GM19035 (cell line): Measurements from ENCODE around the gene ITGBL1.

Source experiments
- ATAC-seq: cut with Tn5 transposase; IDR thresholded peaks from one replicate; pipeline ENCODE4 v1.9.1; 2021; ENCODE audit not compliant: unreplicated experiment

The ITGBL1 gene

DNA sequence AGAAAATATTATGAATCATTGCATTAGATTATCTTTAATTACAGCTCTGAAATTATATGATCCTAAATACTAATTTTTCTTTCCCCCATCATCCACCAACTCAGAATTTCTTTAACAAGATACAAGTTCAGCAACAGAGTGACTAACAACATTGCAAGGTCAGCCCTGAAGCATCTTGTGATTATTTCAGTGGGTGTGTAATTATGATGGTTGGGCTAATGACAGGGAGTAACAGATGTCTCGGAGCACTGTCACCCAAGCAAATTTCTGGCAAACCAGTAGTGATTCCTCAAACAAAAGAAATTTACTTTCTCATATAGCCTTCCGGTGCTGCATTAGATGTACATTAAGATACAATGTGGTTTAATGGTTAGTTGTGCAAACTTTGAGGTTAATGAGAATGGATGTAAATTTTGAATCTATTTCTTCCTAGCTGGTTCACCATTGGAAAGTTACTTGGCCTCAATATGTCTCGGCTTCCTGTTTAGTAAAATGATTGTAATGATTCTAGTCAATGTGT is 238.9 kb downstream of the ITGBL1 start:
- ATAC-seq, result no peak

DNA sequence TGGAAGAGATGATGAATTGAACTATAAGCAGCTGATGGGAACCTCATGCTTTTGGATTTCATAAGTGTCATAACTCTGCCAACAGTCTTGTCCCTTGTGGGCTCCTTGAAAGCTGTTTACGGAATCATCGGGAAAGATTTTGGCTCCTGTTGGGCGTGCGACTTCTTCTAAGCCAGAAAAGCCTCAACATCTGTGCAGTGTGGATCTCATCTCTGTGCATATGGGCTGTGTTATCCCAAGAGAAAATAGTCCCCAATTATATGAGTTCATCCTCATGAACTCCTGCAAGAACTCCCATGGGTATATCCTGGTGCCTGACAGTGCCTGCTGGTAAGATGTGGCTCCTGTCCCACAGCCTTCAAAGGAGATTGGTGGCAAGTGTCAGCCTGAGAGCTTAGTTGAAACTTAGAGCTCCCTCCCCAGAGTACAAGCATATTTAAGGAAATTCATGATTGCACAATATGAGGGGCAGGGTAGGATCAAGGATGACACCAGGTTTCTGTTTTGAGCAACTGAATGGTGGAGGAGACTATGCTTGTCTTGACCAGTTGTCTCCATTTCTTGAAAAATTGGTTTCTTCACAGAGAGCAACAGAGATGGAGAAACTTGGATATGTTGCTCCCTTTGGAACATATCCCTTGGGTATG is 243.5 kb downstream of the ITGBL1 start:
- no peak for ATAC-seq

GRCh38 chr13:101697745-101698144 is 245.3 kb downstream of the ITGBL1 start:
- no peak for ATAC-seq

DNA sequence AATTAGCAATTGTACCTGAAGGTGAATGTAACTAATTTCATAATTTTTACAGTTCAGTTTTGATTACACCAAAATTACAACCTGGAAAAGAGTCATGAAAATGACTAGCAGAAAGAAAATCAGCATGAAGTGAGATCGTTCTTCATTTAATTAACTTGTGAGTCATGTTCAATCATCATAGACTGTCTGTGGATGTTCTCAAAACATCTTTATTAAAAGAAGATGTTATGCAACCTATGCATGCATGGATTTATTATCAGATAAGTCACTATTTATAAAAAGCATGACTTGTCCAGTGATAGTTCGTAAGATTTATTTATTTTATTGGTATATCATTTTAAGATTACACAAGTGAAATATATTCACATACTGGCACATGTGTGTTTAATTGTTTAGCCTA is 245.9 kb downstream of the ITGBL1 start:
- ATAC-seq, result no peak

- ATAC-seq, result no peak
Measured at GRCh38 chr13:101700598-101700997, 248.1 kb downstream of the ITGBL1 start.

- ATAC-seq, result no peak
Measured at GRCh38 chr13:101703081-101703480, 250.6 kb downstream of the ITGBL1 start.

GRCh38 chr13:101703838-101704237 is 251.4 kb downstream of the ITGBL1 start:
- no peak for ATAC-seq

DNA sequence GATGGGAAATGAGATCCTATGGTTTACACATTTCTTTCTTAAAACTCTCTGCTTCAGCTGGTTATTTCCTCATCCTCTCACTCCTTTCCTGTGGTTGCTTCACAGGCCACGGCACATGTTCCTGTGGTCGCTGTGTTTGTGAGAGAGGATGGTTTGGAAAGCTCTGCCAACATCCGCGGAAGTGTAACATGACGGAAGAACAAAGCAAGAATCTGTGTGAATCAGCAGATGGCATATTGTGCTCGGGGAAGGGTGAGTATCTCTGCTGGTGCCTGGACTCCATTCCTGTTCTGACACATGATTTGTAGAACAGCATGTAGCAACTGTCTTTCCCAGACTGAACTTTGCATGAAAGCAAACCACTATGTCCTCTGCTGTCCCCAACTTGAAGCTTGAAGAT is 254.2 kb downstream of the ITGBL1 start:
- ATAC-seq, result no peak

DNA sequence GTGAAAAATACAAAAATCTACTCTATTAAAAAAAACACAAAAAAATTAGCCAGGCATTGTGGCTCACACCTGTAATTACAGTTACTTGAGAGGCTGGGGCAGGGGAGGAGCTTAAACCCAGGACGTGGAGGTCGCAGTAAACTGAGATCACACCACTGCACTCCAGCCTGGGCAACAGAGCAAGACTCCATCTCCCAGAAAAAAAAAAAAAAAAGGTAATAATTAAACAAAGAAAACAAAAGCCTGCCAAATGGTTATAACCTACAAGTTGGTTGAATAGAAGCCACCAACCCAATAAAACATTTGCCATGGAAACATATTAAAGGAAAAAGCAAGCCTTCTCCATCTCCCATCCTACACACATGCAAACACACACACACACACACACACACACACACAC is 255.2 kb downstream of the ITGBL1 start:
- ATAC-seq, result no peak

- no peak for ATAC-seq
Measured at GRCh38 chr13:101708115-101708514, 255.6 kb downstream of the ITGBL1 start.

DNA sequence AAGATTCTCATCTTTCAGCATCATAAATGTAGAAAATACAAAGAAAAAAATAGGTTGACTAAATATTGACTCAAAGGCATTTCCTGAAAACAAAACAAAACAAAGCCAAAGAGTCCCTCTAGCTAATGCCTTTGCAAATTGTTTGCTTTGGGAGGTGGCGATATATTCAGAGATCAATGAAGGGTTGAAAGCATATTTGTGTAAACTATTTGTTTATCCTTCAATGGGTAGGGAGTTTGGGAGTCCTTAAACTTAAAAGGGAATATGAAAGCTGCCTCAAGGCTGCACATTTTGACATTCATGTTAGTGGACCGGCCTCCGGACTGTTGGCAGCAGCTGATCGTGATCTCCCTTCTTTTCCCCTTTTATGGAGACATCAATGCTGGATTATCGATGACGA is 257.5 kb downstream of the ITGBL1 start:
- no peak for ATAC-seq

- ATAC-seq, result no peak
Measured at GRCh38 chr13:101711307-101712025, 259.0 kb downstream of the ITGBL1 start.

DNA sequence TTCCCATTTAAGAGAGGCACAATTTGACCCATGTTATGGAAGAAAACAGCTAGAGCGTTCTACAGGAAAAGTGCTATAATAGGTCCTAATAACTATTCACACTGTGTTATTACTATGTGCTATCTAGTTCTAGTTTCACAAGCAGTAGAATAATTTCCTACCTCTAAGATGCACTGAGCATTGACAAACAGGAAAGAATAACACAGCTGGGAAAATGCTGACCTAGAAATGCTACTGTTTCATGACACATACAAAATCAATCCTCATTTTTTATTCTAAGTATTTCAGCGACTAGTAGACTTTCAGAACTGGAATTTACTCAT is 259.5 kb downstream of the ITGBL1 start:
- no peak for ATAC-seq

- no peak for ATAC-seq
Measured at GRCh38 chr13:101714195-101714594, 261.7 kb downstream of the ITGBL1 start.

DNA sequence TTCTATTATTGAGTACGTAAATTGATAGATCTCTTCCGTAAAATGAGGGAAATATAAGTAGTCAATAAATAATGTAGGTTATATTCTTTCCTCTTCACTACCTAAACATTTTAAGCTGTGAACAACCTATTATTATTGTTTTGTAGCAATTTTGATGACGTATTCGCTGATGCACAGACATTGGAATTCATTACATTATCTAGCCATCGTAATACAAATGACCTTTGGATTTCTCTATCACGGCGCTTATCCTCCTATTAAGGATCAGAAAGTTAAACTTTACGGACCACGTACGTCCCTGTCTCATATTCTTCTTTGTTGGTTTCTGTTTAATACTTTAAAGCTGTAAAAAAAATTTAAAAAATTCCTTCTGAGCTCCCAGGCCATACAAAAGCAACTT is 264.9 kb downstream of the ITGBL1 start:
- no peak for ATAC-seq

- ATAC-seq, result no peak
Measured at GRCh38 chr13:101718496-101718895, 266.0 kb downstream of the ITGBL1 start.

GRCh38 chr13:101726681-101727080 is 274.2 kb downstream of the ITGBL1 start:
- no peak for ATAC-seq

- ATAC-seq, result no peak
Measured at GRCh38 chr13:101727118-101727517, 274.6 kb downstream of the ITGBL1 start.

DNA sequence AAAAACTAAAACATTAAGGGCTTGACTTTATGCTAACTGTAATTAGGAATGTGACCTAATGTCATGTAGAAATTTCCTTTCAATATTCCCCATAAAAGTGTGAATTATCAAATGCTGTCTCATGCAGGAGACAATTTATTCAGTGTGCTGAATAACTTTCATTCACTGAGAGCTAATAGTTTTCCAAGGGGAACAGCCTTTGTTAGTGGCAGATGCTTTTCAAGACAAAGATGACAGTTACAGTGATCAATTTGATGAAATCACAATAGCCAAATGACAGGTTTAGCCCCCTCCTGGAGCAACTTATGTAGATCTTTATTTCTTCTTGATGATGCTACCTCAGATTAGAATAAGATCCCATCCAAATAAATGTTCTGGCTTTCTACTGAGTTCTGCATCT is 275.5 kb downstream of the ITGBL1 start:
- ATAC-seq, result no peak

DNA sequence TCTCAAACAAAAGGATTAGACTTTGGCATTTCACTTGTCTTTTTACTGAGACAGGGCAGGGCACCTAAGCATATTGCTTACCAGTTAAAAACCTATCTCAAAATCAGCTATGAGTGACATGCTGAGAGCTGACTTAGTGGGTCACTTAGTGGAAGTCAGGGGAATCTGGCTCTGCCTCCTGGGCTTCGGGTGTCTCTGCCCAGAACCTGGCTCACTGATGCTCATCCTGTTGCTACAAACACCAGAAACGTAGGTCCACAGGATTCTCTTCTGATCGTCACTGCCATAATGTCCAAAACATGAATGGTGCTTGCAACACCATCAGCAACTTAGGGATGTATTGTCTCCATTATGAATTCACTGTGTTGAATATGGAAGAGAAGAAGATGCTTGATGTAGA is 276.1 kb downstream of the ITGBL1 start:
- no peak for ATAC-seq

DNA sequence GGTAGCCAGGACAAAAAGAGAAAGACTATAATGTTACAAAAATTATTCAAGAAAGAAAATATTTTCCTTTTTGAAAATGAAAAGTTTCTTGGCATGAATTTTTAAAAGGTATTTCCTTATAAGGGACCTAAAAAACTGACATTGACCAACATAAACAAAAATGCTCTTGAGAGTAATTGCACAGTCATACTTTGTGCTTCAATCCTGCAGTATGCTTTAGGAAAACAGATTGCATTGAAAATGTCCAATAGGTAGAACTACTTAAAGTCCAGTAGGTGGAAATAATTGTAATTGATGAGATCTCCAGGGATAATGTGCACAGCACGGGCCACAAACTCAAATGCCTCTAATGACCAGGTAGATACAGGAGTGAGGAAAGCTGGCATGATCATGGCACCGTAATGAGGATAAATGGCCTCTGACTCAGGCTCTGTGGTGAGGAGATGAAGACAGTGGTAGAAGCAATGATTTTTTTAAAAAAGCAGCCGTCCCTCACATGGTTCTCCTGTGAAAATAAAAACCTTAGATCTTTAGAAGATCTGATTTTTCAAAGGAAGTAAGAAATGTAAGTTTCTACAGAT is 278.0 kb downstream of the ITGBL1 start:
- no peak for ATAC-seq

DNA sequence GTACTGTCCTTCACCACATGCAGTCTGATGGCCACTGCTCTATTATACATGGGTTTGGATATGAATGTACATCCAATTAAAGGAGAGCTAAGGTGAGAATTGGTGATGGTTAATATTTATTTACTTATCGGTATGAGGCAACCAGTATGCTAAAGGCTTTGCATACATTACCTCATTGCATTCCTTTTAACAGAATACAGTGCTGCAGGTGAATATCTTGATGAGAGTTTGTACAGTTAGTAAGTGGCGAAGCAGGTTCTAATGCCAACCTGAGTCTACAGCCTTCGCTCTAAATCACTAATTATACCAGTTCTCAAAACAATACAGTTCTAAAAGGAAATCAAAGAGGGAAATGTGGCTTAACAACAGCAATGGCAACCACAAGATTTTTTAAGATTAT is 284.1 kb downstream of the ITGBL1 start:
- no peak for ATAC-seq
